GM18873 (cell line): Measurements from ENCODE around the gene GON4L.
"Not testable (repeated sequence)": the region's sequence is repeated elsewhere in the genome, so short reads cannot be mapped to it uniquely, and the experiment has no call there.

Experiments
- ATAC-seq: cut with Tn5 transposase; IDR thresholded peaks from one replicate; pipeline ENCODE4 v1.9.1; 2021; ENCODE audit warnings: mild to moderate bottlenecking, moderate library complexity, moderate number of reproducible peaks; ENCODE audit not compliant: unreplicated experiment, low FRiP score

Gene GON4L

DNA sequence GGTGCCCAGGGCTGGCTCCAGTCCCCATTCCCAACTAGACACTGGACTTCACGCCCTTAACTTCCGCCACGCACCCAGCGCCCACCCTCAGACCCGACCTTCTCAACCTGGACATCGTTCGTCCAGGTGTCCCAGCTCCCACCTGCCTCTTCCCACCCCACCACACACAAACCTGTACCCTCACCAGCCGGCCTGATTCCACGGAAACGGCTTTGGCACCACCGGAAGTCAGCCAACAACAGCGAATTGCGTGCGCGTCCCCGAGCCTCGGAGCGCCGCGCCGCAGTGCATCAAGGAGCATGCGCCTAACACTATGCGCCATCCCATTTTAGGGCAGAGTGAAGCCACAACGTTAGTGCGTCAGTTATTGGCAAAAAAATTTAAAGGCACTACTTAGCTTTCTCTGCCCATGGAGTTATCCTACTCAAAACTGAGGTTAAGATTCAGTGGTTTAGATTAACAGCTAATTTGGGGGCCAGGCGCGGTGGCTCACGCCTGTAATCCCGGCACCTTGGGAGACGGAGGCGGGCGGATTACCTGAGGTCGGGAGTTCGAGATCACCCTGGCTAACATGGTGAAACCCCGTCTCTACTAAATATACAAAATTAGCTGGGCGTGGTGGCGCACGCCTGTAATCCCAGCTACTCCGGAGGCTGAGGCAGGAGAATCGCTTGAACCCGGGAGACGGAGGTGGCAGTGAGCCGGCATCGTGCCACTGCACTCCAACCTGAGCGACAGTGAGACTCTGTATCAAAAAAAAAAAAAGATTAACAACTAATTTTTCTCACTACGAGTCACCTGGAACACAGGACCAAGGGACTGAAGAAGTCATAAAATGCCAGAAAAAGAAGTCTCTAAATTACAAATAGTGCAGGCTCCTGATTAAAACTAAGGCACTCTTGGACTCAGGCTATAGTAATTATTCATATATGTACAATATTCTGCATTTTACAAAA, at the start of gene GON4L:
Gene GON4L (minus strand): TSS at position 240 of the 956 bp plus-strand sequence. CDS start 3,434 bp downstream, outside the sequence.
- peak; percentile 43 for ATAC-seq

DNA sequence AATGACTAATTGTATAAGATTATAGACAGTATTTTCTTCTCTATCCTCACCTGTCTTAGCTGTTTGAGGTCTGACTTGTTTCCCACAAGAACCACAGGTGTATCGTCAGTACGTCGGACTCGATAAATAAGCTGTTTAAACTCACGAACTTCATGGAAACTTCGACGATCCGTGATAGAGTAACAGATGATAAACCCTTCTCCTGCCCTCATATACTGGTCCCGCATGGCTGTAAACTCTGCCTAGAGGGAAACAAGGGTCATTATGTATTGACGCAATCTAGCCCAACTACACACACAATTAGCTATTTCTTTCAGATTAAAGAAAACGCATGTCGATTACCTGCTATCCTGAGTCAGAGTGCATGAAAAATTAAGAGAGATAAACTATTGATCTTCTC, 47.2 kb upstream of the GON4L start:
- no peak for ATAC-seq

GRCh38 chr1:155900161-155900560, 43.1 kb upstream of the GON4L start:
- no peak for ATAC-seq

GRCh38 chr1:155899683-155900082, 42.7 kb upstream of the GON4L start:
- ATAC-seq, result no peak

DNA sequence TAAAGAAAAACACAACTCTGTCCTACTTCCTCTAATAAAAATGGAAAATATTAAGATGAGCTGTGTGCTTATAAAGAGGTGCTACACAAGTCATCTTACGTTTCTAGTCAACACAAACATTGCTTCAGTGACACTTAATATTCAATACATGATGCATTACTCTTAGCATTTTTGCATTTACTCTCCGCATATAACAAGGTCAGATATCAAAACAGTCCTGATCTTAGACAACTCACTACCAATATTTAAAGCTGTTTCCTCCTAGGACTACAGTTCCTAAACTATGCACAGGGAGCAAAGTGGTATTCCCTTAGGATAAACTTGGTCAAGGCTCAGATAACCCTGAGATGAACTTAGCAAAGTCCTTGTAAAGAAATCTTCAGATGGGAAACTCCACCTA, 41.9 kb upstream of the GON4L start:
- no peak for ATAC-seq

DNA sequence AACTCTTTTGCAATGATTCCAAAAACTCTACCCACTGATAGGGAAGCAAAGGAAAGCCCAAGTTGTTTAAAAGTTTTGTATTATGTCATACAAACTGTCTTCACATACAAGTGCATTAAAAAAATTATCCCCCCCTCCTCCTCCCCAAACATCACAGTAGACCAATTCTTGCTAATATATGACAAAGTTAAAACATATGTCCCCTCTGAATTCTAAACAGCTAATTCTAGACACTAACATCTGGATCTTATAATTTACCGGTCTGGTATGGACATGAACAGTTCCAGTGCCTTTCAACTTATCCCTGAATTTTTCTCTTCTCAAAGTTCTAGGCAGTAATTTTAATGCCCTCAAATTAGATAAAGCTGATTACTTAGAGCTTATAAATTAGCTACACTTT, 40.7 kb upstream of the GON4L start:
- ATAC-seq, result no peak

DNA sequence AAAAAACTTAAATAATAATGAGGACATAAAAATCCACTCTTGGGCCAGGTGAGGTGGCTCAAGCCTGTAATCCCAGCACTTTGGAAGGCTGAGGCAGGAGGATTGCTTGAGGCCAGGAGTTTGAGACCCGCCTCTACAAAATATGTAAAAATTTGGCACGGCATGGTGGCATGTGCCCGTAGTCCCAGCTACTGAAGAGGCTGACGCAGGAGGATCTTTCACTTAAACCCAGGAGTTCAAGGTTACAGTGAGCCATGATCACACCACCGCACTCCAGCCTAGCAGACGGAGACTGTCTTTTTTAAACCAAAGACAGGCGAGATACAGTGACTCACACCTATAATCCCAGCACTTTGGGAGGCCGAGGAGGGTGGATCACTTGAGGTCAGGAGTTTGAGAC, 39.5 kb upstream of the GON4L start:
- not testable (repeated sequence) for ATAC-seq

DNA sequence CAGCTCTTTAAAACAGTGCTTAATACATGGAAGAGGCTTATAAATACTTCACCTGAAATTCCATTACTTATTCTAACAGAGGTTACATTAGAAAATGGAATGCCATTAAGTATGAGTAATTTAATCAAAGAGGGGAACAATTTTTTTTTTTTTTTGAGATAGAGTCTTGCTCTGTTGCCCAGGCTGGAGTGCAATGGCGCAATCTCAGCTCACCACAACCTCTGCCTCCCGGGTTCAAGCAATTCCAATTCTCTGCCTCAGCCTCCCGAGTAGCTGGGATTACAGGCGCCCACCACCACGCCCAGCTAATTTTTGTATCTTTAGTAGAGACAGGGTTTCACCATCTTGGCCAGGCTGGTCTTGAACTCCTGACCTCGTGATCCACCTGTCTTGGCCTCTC, 38.6 kb upstream of the GON4L start:
- ATAC-seq, result not testable (repeated sequence)

GRCh38 chr1:155893389-155894142, 36.6 kb upstream of the GON4L start:
- no peak for ATAC-seq

- no peak for ATAC-seq
Measured at GRCh38 chr1:155892796-155893195, 35.8 kb upstream of the GON4L start.

DNA sequence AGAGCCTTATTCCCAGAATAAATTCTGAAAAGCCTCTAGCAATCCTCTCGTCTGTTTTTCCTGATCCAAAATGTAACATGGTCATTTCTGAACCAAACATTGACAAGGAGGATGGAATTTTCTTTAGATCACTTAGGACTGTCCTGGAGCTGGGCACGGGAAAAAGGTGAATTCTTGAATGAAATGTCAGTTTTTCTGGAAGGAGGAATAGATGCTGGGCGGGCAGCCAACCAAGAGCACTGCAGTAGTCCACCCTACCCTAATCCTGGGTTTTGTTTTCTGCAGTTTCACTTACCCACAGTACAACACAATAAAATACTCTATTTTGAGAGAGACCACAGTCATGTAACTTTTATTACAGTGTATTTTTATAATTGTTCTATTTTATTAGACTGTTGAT, 33.2 kb upstream of the GON4L start:
- no peak for ATAC-seq

DNA sequence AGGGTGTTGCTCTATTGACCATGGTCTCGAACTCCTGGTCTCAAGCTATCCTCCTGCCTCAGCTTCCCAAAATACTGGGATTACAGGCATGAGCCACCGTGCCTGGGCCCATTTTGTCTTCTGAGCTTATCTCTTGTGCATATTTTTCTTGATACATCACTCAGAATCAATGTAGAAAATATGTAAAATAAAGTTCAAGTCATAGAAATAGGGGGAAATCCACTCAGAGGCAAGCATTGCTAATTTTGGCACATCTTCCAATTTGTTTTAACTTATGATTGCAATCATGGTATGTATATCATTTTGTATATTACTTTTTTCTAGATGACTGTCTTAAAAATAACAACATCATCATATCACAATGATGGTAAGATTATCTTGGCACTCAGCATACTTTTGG, 32.6 kb upstream of the GON4L start:
- no peak for ATAC-seq

DNA sequence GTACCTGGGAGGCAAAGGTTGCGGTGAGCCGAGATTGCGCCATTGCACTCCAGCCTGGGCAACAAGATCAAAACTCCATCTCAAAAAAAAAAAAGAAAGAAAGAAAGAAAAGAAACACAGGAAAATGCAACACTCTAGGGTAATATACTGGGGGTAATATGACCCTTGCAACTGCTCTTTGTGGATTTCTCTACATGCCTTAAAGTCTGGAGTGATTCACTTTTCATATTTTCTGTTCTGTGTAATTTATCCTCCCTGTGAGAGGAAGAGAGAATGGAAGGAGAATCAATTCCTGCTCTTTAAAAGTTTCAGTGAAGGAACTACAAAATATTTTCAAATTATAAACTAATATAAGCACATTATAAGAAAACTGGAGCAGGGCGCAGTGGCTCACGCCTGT, 31.5 kb upstream of the GON4L start:
- no peak for ATAC-seq

- ATAC-seq, result no peak
Measured at GRCh38 chr1:155884982-155885381, 28.0 kb upstream of the GON4L start.

- ATAC-seq, result no peak
Measured at GRCh38 chr1:155884031-155884960, 27.3 kb upstream of the GON4L start.

- ATAC-seq, result no peak
Measured at GRCh38 chr1:155882766-155883165, 25.8 kb upstream of the GON4L start.

DNA sequence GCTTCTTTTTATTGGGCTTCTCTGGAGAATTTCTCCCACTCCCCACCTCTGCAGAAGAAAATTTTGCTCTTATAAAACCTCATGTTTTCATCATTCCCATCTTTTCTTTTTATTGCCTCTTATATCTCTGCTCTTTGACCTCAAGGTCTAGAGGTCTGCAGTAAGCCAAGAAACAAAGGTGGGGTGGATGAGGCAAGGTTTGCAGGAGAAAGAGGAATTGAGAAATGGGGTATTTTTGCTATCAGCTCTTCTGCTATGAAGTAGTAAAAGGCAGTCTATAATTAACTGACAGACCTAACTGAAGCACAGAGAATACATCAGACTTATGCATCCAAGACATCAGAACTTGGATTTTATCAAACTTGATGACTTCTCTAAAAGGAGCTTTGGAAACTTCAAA, 25.2 kb upstream of the GON4L start:
- no peak for ATAC-seq

DNA sequence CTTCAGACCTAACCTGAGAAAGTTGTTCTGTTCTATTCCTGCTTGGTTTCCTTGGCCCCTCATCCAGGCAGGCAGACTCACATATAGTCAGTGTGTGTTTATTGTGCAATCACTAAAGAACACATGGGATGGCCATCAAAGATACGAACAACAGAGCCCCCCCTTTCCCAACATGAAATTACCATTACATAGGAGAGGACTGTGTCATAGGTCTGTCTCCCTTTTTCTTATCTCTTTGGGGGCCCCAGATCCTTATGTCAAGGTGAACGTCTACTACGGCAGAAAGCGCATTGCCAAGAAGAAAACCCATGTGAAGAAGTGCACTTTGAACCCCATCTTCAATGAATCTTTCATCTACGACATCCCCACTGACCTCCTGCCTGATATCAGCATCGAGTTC, 23.9 kb upstream of the GON4L start:
- ATAC-seq, result no peak

DNA sequence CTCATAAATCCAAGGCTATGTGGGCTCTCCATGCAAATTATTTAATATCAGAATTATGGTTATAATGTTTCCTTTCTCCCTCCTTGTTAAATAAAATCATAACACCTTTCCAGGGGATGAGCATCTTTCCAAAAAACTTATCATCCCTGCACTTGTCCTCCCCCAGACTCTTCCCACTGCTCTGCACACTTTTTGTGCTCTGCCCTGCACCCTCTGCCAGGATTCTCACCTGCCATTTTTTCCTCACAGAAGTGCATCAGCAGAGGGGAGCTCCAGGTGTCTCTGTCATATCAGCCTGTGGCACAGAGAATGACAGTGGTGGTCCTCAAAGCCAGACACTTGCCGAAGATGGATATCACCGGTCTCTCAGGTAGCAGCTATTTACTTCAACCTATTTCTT, 23.2 kb upstream of the GON4L start:
- ATAC-seq, result no peak

- no peak for ATAC-seq
Measured at GRCh38 chr1:155877945-155878344, 20.9 kb upstream of the GON4L start.
